ENCODE data around the gene MYLK2.

The MYLK2 gene

GRCh38 chr20:31836853-31837608, 17.9 kb downstream of the MYLK2 start:
- no peak for DNase-seq

- DNase-seq, result no peak
Observed at GRCh38 chr20:31837896-31838397, 18.8 kb downstream of the MYLK2 start.

GRCh38 chr20:31838646-31839292, 19.6 kb downstream of the MYLK2 start:
- DNase-seq, result no peak

DNA sequence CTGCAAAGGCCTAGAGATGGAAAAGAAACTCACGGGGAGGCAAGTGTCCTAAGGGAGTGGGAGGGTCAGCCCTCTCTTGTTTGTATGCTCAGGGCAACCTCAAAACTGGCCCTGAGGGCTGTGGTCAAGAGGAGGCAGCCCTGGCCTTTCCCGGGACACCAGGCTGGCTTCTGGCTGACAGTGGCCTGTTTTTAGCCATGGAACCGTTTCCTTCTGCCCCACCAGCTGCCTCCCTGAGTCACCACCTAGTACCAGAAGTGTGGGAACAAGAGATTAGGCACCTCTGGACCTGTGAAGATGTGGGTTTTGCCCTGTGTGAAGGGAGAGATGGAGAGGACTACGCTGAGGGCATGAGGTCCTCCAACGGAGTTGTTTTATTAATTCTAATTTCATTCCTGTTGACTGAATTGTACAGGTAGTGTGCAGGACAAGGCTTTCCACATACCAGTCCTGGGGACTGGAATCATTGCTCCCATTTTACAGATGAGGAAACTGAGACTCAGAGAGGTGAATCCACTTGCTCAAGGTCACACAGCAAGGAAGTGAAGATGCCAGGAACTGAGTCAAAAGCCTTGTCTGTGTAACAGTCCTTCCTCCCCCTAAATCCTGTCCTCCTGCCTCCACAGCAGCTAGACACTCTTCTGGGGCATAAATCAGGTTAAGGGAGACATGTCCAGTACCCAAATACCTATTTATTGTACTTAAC, 20.8 kb downstream of the MYLK2 start:
- no peak for DNase-seq

- DNase-seq, result no peak
Observed at GRCh38 chr20:31840906-31841816, 22.0 kb downstream of the MYLK2 start.

- no peak for DNase-seq
Observed at GRCh38 chr20:31841928-31842327, 22.8 kb downstream of the MYLK2 start.

DNA sequence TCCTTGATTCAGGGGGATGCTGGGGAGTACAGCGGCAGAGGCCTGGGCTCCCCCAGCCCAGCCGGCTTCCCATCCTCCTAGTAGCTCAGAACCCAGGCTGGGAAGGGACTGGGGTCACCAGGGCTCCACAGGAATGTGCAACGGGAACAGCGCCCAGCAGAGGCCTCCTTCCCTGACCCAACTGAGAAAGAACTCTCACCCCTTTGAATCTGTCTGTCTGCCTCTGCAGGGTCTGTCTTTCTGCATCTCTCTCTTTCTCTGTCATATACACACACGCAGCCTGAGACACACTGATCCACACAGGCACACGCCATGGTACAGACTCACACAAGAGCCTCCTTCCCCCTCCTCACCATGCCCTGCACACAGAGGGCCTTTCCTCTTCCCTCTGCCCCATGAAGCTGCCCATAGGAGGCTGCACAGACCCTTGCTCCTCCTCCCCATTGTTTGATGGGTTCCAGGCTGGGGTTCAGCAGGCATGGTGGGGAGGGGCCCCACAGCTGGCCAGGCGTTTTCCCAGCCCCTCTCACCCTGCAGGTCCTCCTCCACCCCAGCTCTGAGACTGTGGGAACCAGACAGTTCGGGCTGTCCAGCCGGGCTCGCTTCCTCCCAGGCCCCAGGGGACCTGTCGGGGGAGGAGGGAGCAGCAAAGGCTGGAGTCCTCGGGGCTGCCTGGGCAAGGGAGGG, 23.5 kb downstream of the MYLK2 start:
- DNase-seq, result no peak

GRCh38 chr20:31843288-31843687, 24.1 kb downstream of the MYLK2 start:
- no peak for DNase-seq

DNA sequence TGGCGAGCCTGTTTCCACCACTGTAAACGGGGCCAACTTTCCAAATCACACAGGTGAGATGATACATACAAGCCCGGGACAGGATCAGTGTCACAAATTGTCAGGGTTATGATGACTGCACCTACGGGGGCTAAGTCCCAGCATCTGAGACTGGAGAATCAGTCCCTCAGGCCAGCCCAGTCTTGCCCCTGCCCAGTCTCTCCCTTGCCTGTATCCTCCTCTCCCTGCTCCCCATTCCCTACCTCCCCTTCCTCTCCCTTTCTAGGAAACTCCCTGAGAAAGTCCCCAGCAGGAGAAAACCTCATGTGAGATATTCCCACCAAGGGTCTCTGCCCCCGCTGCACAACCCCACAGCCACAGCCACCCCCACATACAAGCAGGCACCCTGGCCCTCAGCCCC, 24.7 kb downstream of the MYLK2 start:
- no peak for DNase-seq

DNA sequence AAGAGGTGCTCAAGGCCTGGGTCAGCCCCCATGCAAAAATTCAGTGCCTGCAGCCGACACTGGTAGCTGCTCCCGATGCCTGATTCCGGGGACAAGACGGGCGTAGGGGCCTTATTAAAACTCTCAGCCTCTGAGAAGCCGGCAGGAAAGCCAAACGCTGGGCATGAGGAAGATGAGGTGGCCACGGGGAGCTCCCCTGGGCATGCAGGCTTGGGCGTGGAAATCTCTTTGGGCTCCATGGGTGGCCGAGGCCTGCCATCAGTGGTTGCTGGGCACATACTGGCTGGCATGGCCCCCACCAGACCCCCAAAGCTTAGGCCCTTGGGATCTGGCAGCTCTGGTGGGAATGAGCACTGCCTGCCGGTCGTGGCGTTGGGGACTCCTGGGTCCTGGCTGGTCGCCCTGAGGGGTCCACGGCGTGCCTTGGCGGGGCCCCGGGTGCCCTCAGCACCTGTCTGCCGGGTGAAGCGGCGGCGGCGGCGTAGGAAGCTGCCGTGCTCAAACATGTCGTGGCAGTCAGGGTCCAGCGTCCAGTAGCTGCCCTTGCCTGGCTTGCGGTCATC, 25.7 kb downstream of the MYLK2 start:
- no peak for DNase-seq

DNA sequence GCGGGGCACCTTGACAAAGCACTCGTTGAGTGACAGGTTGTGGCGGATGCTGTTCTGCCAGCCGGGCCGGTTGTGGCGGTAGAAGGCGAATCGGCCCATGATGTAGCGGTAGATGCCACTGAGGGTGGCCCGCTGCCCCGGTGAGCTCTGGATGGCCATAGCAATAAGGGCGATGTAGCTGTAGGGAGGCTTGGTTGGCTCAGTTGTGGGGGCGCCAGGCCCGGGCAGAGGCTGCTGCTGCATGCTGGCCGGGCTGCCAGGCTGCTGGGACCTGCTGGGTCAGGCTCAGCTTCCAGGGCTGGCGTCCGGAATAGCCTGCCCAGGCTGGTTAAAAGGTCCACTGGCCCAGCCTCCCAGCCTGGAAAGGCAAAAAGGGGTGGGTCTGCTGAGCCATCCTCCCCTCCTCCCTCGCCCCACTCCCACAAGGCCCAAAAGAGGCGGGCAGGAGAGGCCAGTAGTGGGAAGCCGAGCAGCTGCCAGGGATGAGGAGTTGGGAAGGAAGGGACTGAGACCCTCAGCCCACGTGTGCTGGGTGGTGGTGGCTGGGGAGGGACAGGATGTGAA, 26.2 kb downstream of the MYLK2 start, which contains the start of gene FOXS1:
TSS of gene FOXS1 (minus strand) at position 305 of the 564 bp plus-strand sequence. CDS start at position 243, 62 bp downstream.
- no peak for DNase-seq

DNA sequence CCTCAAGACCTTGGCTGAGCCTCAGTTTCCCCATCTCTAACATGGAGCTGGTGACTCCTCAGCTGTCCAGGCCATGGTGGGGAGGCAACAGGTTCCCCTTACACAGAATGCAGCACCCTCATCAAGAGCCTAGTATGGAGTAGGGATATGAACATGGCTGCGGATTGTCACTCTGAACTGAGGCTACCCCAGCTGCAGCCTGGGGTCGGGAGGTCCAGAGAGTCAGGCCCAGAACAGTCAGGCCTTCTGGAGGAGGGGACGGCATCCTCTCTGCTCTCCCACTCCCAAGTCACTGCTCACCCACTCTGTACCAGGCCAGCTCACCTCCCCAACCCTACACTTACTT, 27.6 kb downstream of the MYLK2 start:
- no peak for DNase-seq

GRCh38 chr20:31848088-31848999, 29.2 kb downstream of the MYLK2 start:
- no peak for DNase-seq

DNA sequence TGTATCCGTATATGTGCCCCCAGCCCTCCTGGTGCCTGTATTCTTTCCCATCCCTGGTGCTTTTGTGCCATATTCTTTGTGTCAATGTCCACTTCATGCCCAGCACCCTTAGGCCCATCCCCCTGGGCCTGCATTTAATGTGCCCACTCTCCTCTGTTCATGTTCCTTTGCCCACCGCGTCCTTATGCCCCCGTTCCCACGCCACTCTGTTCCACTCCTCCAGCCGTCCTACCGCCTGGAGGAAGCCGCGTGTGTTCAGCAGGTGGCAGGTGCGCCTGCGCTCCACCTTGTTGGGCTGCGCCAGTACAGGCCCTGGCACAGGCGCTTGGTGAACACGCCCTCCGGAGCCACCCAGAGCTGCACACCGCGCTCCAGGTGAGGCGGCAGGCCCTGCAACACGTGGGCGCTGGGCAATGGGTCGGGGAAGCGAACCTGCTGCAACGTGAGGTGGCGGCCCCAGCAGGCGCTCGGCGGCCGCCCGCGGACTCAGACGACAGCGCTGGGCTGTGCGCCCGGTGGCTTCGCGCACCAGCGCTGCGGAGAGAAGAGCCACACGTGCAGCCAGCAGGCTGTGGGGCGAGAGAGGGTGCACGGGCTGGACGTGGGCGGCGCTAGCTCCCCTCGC, 30.3 kb downstream of the MYLK2 start:
- DNase-seq, result no peak

- DNase-seq, result no peak
Observed at GRCh38 chr20:31851240-31851955, 32.2 kb downstream of the MYLK2 start.

- DNase-seq, result no peak
Observed at GRCh38 chr20:31853481-31853880, 34.3 kb downstream of the MYLK2 start.

GRCh38 chr20:31856516-31856915, 37.4 kb downstream of the MYLK2 start:
- no peak for DNase-seq

DNA sequence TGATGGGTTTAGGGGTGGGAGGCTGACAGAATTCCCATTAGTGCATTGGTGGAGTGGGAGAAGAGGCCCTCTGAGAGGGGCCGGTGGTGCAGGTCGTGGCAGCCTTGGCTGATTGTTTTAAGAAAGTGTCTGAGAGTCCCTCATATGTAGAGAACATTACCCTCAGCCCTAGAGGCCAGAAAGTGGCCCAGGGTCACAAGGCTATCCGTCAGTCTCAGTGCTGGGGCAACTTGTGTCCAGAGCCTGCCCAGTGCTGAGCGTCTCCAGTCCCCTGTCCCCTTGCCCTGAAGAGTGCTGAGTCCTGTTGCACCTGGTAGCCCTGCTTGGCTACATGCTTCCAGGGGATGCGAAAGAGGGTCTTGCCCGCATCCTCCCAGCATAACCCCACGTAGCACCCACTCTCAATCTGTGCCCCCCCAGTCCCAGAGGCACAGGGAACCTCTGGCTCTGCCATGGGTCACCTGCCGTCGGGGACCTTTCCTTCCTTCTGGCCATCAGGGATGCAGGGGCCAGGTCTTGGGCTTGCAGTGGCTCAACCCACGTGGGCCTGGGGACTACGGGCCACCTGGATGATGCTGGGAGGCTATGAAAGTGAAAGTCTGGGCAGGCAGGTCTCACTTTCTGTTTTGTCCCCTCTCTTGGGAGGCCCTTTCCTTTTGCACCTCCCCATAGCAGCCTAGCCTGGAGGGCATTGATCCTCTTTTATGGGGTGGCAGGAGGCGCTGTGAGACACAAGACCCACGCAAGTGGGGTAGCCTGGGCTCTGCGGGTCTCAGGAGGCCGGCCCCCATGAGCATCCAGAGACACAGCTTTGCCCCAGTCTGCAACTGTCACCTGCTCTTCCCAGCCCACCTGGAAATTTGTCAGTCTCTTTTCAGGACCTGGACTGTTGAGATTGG, 39.0 kb downstream of the MYLK2 start:
- no peak for DNase-seq
